HT-29 (cell line): ENCODE results near the gene HOXC6. TPM values are rescaled to one million over a fixed set of nuclear protein-coding genes. Genes with fewer than 3 reads are reported as not detected.

Experiments used
- DNase-seq: peaks from one replicate; pipeline ENCODE4 v3.0.0-alpha.2; 2015; ENCODE audit warnings: low spot score
- total RNA-seq: library from RNA; depleted of rRNA; stranded (reverse); fragments of >200 nt; shearing (Covaris generic); gene quantifications from 2 replicates; pipeline ENCODE4 v1.2.3, GENCODE V29; 2014

The HOXC6 gene
- total RNA-seq, 1 experiment from 2014 or later: 1.4 TPM

- DNase-seq: no peak
Observed at GRCh38 chr12:54012631-54013409, 15.4 kb upstream of the HOXC6 start.

DNA sequence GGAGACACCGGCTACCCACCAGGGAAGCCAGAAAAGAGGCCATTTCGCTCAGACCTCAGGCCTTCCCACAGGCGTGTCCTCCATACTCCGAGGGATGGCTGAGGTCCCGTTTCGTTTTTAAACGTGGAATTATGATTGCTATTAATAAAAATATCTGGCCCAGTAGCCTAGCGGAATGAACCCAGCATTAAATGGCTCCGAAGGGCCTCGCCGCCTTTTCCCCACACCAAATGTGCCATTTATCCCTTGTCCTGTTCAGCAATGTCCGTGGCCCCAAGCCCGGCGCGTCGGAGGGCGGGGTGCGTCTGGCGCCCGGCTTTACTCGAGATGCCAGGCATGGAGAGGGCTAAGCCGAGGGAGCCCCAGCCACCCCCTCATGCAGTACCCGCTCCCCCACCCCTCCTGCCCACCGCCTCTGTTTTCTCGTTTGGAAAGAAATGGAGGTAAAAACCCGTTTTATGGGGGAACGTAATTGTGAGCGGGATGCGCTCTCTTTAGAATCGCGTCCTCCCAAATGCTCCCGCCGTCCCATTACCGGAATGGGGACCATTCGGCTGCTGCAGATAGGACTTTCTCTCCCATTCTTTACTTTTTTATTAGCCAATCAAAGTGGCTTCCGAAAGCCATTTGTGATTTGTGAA lies 13.7 kb upstream of the HOXC6 start:
- no peak for DNase-seq

DNA sequence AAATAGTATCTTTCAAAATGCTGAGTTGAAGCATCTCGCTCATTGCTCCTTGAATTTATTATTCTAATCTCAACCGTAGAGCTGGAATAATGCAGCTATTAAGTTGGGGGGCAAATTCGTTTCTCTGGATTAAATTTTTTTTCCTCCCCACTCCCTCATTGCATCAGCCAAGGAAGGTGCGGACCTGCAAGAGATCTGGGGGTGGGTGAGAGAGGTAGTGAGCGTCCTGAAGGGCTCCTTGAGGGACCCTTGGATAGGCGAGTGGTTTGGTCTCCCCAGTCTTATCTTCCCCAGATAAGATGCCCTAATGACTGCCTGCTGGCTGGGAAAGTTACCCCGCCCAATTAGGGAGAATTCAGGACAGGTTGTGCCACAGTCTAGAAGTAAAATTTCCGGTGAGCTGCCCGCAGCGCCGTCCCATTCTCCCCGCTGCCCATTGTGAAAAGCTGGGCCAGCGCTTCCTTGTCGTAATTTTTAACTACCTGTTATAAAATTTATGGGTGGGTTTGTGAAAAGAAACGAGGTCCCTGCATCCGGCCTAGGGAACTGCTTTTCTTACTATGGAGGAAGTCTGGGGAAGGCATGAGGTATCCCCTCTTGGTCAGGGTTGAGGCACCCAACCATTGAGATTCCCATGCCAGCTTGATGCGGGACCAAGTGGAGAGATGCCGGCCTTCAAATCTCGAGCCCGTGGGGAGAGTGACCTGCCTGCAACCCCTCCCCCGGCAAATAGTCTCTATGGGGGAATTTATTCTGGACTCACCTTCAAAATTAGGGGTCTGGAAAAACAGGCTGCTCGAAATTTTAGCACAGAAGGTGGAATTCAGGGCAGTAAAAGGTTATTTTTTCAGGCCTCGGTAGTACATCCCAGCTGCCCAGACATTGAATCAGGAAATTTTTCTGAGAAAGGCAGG lies 13.0 kb upstream of the HOXC6 start:
- no peak for DNase-seq

GRCh38 chr12:54016051-54016450 lies 12.2 kb upstream of the HOXC6 start:
- no peak for DNase-seq

- peak; percentile 79 for DNase-seq
Observed at GRCh38 chr12:54016478-54016964, 11.7 kb upstream of the HOXC6 start.

DNA sequence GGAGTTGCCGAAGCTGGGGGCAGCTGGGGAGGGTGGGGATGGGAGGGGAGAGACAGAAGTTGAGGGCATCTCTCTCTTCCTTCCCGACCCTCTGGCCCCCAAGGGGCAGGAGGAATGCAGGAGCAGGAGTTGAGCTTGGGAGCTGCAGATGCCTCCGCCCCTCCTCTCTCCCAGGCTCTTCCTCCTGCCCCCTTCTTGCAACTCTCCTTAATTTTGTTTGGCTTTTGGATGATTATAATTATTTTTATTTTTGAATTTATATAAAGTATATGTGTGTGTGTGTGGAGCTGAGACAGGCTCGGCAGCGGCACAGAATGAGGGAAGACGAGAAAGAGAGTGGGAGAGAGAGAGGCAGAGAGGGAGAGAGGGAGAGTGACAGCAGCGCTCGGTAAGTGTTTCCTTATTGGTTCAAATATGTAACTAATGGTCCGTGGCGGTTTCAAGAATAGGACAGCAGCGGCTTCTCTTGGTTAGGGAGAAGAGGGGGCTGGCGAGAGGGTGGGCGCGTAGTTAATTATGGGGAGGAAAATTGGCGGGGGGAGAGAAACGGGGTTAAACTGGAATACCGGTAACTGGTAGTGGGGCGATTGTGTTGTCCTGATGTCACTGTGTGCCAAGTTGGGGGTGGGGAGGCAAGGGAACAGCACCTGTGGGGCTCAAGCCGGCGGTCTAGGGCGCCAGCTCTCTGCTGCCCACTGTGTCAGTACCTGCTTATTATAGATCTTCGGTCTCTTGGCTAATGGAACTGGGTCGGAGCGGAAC lies 11.0 kb upstream of the HOXC6 start:
- DNase-seq: peak; percentile 77

DNA sequence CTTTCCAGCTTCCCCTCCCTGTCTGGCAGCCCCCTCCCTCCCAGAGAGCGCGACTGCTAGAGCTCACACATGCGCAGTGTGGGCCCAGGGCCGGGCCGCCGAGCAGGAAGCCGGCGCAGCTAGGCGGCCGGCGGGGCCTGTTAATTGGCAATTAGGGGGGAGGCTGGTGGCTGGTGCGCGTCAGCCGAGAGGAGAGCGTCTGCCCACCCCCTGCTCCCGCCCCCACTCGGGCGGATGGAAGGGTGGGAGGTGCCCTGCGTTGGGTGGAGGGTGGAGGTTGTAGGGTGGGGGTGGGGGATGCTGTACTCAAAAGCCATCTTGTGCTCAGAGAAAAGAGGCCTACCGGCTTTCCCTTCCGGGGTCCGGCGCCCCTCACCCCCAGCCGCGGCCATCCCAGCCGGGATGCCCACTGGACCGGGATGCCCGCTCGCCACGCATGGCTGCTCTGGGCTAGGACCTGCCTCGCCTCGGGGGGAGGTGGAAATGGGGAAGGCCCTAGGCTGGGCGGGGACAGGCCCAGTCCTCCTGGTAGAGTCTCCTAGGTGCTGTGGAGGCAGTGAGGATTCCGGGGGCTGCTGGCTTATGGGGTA lies 10.3 kb upstream of the HOXC6 start:
- peak; percentile 87 for DNase-seq

DNA sequence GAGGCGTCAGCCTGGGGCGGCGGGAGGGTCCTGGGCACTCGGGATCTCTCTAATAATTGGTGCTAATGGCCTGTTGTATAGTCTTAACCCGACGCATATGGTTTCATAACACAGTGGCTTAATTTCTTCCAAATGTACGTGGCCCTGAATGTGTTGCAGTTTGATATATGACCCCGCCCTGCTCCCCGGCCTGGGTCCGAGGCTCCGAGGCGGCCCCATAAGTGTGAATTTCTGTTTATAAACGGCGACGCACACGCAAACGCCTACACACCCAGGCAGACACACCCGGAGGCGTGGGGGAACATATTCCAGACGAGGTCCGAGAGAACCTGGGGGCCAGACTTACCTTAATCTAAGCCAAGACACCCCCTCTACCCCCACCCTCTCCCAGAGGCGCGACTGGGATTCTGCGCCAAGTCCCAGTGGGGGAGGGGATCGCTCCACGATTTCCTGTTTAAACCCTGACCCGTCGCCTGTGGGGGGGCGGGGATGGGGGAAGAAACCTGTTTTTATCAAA lies 9.7 kb upstream of the HOXC6 start:
- DNase-seq: no peak

DNA sequence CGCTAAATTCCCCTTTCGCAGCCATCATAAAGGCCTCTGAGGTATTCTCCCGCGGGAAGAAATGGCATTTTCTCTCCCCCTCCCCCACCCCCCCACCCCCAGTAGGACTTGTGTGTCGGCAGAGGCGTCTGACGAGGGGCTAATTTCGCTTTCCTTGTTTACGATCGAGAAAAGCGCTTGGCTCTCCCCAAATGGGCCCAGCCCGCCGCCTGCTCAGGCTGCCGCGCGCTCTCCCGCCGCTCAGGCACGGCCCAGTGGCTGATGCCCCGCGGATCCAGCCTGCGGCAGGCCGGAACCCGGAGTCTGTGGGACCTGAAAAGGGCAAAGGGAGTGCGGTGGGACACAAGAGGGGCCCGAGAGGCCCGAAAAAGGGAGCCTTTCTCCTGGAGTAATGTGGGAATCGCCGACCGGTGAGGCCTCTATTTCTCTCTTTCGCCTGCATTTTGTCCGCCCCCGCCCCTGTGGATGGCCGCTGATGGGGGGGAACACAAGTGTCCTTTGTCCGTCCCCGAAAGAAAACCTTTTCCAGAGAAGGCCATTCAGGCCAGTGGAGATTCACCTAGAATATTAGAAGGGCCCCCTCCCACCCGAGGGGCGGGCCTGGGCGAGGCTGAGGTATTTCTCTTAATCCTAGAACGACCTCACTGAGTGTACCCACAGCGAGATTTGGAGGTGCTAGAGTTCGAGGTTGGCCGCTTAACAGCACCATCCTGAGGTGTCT lies 9.0 kb upstream of the HOXC6 start:
- DNase-seq: no peak

DNA sequence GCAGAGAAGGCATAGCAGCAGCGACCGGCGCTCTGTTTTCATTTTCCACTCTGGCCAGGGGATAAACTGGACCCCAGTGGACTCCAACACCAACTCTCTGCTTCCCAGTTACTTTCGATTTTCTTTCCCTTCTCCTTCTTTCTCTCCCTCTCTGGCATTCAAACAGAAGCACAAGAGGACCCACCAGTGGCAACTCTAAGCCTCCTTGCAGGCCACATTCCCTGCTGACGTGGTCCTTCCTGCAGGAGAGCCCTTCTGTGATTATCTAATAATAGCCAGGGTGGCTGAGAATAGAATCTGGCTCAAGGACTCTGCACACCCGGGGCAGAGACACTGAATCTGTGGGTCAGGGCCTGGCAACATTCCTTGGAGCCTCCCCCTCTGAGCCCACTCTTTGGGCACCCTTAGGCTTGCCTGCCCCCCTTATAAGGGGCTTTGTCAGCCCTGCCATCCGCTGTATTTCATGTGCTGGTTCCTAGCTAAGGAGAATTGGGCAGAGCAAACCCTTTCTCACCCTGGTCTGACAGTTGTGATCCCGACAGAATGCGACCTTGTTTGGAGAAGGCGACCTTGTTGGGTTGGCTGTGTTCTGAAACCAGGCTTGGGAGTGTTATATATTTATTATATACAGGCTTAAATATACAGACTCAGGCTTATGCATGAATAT lies 8.2 kb upstream of the HOXC6 start:
- DNase-seq: no peak

DNA sequence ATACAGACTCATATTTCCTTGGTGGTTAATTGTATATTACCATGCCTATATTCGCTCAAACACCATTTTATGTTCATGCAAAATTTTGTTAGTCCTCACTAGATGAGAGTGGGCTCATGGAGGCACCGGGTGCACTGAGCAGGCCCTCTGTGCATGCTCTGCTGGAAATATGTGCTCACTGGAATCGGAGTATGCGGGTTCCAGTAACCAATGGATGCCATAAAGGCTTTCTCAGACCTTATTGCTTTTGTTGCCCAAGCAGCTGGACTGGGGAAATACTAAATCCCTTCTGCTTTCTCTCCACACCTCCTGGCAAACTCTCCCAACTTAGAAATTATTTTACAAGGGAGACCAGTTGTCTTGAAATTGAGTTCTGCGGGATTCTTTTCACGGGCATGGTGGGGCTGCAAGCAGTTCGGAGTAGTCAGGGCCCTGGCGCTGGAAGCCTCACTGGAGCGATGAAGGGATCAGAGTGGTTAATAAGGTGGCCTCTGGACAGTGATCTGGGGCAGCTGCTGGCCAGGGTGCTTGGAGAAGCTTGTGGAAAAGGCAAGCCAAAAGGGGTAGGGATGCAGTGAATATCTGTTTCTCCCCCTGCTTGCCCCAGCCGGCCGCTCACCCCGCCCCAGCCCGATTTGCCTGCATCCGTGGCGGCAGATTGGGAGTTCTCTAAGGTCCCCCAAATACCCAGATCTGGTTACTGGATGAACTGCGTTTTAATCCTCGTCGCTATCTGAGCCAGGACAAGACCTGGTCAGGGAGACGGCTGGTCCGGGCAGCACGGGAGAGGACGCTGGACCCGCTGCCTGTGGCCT lies 7.4 kb upstream of the HOXC6 start:
- no peak for DNase-seq

- DNase-seq: peak; percentile 52
Observed at GRCh38 chr12:54021432-54022013, 6.7 kb upstream of the HOXC6 start.

- DNase-seq: no peak
Observed at GRCh38 chr12:54022960-54023884, 5.0 kb upstream of the HOXC6 start.

- no peak for DNase-seq
Observed at GRCh38 chr12:54024127-54024526, 4.1 kb upstream of the HOXC6 start.

DNA sequence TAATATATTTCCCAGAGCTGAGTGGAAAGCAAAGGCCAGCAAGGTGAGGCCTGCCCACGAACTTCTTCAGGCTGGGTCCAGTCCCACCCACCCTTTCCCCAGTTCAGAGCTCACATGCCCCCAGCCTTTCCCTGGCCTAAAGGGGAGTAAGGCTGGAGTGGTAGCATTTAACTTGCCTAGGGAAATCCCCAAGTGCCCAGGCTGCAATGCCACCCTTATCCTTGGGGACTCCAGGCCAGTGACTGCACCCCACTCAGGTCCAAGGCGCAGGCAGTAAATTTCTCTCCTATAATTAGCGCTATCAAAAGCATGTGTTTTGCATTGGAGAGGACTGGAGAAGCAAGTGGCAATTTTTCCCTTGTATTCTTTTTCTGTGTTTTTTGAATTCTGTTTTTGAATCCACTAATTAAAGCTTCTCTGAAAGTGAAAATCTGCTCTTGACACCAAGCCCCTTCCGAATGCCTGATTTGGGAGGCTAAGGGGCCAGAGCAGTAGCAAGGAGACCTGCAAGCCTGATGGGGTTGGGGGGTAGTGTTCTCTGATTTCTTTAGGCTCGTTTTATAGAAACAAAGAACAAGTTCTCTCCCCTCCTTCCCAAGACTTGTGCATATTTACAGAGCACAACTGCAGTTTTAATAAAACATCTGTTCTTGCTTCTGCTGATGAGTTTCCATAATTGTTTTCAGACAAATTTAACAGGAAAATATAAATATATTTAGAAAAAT lies 3.5 kb upstream of the HOXC6 start:
- no peak for DNase-seq
